HG03439 (cell line): ENCODE results near the gene PRKCE.
"Not testable (repeated sequence)": the region's sequence is repeated elsewhere in the genome, so short reads cannot be mapped to it uniquely, and the experiment has no call there.

Source experiments
- ATAC-seq: cut with Tn5 transposase; IDR thresholded peaks from one replicate; pipeline ENCODE4 v1.9.1; 2021; ENCODE audit warnings: mild to moderate bottlenecking, moderate library complexity; ENCODE audit not compliant: unreplicated experiment

PRKCE gene

DNA sequence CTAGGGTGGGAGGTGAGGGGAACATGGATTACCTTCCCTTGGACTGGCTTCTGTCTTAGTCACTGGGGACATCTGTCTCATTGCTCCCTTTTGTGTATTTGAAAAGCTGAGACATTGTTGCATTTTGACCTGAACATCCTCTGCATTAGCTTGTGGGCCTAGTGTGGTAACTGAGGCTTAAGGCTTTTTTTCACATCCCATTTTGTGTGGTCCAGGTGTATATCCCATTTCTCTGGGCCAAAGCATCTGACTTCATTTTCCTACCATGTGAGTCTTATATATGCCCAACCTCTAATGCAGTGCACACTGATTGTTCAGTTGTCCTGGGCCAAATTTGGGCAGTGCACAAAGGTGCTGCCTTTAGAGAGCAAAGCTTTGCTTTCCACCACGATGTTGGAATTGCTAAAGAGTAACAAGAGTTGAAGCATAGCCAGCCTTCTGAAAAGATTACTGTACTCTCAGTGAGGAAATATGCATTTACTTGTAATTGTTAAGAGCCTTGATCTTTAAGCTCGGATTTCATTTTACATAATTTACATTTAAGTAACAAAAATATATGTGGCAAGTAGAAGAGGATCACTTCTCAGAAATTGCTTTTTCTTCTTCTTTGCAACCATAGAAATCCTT lies 13.3 kb downstream of the PRKCE start:
- ATAC-seq: no peak

DNA sequence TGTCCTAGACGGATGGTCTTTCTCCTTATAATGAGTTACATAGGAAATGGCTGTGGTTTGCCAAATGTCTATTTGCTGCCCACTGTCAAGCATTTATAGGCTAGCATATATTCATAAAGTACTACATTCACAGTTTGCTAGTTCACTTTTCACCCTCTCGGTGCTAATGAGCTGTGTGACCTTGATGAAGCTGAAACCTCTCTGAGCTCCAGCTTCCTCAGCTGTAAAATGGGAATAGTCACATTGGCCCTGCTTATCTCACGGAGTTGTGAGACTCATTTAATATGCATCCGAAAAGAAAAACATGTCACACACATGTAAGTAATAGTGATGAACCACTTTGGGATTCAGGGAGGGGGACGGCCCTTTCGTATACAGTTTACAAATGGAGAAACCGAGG lies 17.0 kb downstream of the PRKCE start:
- no peak for ATAC-seq

DNA sequence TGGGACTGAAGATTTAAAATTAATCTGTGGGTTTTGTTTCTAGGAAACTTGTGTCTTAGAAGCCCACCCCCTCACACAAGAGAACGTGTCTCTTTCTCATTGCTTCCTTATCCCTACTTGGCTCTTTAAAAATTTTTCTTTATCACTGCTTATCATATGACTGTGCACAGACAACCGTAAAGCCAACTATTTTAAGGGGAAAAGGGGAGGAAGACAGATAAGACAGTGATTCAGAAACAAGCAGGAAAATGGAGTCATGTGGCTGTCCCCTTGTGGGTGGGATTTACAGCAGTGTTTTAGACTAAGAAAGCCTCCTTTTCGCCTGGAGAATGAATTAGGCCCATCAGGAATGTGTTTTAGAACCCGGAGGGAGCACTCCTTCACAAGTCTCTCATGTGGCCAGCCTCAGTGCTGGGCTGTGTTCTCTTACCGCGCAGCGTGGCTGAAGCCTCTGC lies 17.6 kb downstream of the PRKCE start:
- no peak for ATAC-seq

DNA sequence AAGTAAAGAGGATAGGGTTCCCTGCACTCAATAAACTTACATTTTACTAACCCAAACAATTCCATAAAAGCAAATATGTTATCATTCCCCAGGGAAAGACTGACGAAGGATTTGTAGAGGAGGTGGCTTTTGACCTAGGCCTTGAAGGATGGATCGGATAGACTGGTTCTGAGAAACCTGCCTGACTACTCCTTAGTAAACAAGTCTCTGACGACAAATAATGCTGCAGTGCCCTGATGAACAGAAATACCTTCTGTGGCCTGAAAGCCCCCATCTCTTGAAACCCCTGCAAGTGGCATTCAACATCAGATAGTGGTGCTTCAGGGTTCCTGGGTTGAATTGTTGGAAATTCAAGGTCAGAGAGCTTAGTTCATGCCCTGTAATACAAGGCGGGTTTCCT lies 19.2 kb downstream of the PRKCE start:
- ATAC-seq: no peak

DNA sequence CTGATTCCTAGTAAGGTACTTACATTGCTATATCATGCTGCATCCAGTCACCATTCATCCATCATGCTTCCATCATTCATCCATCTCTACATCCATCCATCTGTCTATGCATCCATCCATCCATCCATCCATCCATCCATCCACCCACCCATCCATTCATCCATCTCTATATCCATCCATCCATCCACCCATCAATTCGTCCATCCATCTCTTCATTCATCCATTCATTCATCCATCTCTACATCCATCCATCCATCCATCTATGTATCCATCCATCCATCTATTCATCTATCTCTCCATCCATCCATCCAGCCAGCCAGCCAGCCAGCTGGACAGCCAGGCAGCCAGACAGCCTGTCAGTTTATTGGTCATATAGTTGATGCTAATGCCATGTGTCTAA lies 20.7 kb downstream of the PRKCE start:
- no peak for ATAC-seq

DNA sequence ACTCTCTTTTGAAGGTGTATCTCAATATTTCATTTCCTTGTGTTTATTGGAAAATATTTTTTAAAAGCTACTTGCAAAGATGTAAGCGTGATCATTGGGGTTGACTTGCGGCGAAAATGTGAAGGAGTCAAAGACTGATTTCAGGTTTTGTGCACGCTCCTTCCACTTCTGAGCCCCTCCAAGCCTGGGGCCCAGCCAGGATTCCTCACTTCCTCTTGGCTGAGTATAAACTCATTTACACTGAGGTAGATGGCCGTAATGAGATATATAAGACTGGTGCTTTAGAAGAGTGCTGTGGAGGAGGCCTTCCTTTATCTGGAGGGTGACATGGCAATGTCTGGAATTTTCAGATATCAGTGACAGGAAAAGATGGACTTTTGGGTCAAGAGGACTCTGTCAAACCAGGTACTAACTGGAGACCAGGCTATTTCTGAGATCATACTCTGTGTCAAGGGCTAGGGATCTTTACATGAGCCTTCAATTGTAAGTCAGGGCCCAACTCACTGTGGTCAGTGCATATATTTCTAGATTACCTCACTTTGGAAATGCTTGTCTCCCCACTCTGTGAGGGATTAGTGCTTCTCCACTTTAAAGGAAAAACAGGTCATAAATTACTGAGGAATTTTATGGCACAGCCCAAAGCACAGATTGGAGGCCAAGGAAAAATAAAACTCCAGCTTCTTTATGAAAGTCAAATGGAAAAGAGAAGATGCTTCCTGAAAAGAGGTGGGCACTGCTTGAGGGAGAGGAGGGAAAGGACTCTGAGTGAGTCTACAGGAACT lies 22.8 kb downstream of the PRKCE start:
- no peak for ATAC-seq

DNA sequence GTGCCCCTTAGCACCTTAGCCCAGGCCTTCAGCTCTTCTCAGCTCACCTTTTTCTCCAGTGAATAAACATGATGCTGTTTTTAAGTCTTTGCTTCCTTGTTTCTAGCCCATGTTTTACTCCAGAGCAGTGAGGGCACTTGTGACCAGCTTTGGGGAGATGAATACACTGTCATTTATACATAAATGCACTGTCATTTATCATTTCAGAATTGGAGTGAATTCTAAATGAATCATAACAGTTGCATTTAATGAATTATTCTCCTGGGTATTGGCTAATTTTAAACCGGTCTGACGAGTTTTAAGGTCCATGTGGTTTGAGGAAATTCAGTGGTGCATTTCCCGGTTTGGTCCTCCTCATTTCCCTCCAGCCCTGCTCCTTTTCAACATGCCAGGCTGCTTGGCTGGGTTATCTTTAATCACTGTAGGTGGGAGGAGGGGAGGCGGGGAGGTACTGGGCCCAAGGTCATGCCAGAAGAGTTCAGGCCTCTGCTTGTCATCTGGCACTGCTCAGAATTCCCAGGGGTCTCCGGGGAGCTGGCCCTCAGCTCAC lies 23.9 kb downstream of the PRKCE start:
- ATAC-seq: no peak

DNA sequence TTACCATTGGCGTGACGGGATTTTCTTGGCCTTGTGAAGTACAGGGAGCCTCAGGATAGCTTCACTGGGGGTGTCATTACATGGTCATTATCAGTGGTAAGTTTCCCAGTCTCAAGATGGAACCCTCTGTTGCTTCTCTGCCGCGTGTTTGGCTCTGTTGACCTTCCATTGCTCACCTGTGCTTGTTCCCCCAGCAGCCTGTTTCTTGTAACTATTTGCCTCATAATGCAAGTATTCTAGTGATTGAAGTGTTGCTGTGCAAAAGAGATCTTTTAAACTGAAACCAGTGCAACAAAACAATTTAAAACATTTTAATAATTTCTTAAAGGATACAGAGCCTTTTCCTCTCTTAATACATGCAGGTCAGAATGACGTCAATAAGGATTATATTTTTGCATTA lies 24.6 kb downstream of the PRKCE start:
- no peak for ATAC-seq

DNA sequence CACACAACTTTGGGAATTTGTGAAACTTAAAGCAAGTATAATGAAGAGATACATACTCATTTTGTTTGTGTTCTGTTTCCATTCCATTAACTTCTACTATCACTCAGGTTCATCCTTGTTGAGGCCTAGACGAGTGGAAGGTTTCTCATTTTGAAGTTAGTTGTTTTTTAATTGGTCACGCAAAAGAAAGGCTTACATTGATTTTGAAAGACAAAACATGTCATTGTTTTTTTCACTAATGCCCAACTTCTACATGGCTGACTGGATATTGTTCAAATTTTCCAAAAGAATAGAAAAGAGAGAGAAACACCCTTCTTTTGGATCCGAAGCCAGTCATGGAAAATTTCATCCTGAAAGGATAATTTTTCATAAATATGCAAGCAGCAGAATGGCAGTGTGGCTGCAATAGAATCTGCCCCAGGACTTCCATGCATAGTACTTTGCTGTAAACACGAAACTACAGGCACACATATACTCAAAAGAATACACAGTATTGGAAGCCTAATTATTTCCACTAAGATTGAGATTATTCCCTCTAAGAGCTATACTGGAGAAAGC lies 27.4 kb downstream of the PRKCE start:
- no peak for ATAC-seq

DNA sequence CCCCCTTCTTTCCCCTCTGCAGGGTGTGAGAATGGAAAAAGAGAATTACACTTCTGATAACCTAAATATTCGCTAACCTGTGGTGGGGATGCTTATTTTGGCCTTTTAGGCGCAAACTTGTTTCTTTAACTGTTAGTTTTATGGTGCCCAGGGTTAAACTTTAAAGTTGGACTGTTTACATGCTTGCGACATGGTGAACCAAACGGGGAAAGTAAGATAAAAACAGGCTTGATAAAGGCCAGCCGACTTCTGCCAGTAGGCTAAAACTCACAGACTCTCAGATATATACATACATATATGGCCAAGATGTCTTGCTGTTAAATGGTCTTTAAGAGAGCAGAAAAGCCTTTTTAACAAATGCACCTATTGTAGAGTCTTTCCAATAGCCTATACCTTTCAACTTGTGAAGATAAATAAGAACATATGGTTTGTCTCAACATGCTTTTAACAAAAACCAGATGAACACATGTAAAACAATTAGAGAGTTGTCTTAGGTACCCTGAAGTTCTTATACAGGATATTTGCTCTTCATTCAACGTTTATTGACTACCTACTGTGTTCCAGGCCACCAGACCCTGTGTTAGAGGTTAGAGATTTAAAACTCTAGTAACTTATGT lies 29.0 kb downstream of the PRKCE start:
- ATAC-seq: no peak

DNA sequence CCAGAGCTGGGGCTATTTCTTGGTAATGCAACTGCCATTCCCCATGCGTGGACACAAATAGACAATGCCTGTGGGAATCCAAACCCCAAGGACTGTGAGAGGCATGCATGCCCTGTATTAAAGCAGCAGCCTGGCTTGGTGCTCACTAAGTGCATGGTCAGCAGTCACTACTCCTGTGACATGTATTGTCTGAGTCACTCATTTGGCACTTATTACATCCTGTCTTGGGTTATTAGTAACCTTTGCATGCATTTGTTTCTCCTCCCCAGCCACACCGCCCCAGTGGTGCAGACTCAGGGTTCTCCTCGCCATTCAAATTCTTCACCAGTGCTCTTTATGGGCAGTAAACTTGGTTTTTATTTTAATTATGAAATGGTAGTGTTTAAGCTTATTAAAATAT lies 30.2 kb downstream of the PRKCE start:
- ATAC-seq: peak; percentile 66

DNA sequence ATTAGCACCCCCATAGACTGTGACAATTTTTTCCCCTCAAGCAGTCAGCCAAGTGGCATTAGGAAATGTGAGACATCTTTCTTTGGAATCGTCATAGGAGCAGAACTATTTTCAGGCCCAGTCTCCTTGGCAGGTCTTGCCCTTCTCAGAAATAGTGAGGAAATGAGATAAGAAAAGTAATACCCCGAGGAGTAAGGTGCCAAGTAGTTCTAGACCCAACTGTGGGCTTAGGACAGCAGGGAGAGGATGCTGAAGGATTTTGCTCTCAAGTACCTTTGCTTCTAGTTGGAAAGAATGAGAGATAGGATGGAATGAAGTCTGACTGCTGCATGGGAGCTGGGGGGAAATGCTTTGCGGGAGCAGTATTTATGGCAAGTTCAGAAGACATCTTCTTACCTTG lies 31.8 kb downstream of the PRKCE start:
- no peak for ATAC-seq

DNA sequence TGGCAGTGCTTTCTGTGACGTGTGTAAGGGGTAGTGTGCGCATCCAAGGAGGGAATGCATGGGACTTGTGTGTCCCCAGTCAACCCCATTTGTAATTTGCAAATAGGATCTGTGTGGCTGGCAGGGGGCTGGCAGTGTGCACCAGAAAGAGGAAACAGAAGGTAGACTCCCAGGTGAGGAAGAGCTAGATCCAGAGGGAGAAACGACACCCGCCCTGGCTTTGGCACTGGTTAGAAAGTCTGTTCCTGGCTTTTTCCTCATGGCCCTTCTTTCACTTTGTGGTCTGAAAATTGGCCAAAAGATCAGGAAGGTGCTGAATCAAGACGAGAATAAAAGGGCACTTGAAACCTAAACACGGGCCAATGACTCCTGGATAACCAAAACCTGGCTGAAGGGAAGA lies 33.3 kb downstream of the PRKCE start:
- no peak for ATAC-seq

DNA sequence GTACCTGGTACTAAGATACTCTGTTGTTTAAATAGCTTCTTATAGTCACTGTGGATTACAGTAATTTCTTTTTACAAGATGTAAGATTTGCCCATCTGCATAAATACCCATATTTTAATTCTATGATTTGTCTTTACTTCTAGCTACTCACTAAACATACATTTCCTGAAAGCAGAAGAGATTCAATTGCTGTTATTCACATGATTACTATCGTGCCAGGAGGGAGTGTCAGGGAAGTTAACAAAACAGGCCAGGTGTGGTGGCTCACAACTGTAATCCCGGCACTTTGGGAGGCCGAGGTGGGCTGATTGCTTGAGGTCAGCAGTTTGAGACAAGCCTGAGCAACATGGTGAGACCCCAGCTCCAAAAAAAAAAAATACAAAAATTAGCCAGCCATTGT lies 33.8 kb downstream of the PRKCE start:
- ATAC-seq: no peak

DNA sequence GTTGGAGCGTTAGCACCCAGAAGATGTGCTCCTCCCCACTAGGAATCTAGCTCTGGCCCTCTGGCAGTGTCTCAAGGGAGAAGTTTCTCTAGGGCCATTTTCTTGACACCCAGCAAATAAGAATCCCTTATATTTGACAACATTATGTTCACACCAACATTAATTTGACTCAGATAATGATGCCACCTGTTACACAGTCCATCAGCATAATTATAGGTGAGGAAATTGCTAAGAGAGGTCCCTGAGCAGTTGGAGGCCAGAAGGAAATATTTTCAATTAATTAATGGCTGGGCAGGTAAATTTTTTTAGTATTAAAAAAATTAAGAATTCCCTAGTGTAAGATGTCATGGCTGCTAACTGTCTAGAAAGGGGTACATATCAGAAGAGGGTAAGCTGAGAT lies 36.5 kb downstream of the PRKCE start:
- ATAC-seq: no peak

DNA sequence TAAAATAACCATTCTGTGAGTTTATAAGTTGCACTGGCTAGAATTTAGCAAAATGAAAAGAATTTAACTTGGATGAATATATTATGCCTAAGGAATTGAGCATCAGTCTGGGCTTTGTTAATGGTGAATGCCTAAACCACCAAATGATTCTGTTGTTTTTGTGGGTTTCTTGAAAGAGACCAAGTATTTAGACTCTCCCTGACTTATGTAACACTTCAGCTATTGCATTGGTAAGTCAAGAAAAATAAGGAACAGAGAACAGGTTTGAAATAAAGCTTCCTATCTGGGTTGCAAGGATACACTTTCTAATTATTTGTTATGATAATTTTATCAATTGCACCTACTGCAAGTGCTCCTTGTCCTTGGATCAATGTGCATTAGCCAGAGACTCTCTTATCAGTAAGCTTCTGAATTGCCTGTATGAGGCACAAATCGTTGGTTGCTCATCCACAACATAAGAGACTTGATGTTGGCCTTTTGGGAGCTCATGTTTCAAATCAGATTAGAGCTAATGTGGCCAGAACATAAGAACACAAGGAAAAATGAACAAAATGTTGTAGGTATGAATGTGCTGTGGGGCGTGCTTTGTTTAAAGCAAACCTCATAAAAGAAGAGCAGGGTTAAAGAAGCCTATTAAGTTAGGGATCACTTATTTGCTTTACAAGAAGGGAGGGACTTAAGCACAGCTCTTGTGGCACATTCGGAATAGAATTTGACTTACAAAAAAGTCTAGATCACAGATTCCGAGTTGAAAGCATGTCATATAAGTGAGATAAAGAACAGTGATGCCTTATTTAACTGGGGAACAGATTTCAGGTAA lies 37.2 kb downstream of the PRKCE start:
- ATAC-seq: no peak

DNA sequence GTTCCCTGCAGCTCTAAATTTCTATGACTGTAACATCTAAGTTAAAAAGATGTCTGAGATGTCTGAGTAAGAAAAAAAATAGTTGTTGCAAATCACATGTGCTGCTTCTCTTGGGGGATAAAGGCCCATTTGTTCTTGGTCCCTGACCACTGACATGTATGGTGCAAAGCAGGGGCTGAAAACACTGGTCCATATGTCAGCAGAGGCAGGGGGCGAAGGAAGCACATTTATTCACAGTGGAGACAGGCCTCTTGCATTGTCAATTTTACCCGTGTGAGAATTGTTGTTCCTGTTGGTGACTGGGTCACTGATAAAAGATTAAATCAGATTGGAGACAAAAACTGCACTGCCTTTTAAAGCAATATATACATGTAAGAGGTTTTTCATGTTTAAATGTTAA lies 38.8 kb downstream of the PRKCE start:
- ATAC-seq: no peak

DNA sequence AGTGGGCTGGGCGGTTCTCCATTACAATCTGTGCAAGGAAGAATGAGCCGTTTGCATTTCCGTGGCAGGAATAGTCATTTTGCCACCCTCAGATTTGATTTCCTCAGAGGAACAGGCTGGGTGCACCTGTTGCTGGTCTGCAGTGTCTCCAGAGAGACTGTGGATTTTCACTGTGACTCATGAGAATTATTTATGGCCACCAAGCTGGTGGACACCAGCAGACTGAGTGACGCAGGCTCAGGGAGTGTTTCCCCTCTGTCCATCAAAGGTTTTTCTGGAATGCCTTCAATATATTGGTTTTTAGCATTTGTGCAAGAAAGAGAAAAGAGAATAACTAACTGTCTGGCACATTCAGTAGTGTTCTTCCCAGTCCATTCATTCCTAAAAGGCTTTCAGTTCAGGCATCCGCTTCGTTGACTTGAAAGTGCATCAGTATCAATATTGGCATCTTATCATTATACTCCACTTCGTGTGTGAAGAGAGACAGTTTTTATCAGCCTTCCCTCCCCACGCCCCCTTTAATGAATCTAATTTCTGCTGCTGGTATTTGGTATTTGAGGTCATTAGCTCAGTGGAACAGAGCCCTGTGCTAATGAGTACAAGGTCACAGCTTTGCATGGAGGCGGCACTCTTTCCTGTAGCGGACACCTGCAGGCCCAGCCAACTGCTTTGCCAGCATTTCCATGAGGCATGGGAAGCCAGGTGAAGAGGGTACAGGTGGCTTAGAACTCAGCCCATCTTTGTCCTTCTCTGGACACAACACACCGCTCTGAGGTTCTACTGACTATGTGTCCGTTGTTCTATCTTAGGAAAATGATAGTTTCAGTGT lies 39.9 kb downstream of the PRKCE start:
- no peak for ATAC-seq

DNA sequence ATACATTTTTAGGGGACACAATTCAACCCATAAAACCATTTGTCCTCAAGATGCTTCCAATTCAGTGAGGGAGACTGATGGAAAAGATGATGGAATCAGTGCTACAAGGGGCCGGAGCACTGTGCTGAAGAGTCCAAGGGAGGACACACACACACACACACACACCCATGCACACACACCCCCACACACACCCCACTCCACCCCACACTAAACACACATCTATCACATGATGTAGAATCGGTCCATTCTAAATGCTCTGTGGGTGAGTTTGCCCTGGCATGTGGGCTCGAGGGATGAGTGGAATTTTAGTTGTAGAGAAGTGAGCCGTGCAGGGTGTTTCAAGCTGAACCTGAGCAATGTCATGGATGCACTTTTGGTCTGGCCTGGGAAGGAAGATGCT lies 41.1 kb downstream of the PRKCE start:
- ATAC-seq: no peak

DNA sequence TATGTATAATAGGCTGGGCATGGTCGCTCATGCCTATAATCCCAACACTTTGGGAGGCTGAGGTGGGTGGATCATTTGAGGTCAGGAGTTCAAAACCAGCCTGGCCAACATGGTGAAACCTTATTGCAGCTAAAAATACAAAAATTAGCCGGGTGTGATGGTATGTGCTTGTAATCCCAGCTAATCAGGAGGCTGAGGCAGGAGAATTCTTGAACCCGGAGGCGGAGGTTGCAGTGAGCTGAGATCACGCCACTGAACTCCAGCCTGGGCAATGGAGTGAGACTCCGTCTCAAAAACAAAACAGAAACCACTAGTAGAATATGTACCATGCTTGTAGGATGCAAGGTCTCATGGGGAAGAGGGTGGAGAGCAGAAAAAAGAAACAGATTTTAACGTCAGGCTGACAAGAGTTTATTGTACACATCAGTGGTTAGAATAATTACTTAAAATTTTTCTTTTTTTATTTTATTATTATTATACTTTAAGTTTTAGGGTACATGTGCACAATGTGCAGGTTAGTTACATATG lies 44.1 kb downstream of the PRKCE start:
- ATAC-seq: not testable (repeated sequence)
